ENCODE measurements around the gene CGB3.
"Not testable (repeated sequence)": the region's sequence is repeated elsewhere in the genome, so short reads cannot be mapped to it uniquely, and the experiment has no call there.

The CGB3 gene

GRCh38 chr19:49031642-49032301 is 7.6 kb upstream of the CGB3 start, which contains the start of gene CGB2:
Gene CGB2 (plus strand): TSS chr19:49031890. CDS start chr19:49032096, 206 bp downstream.
- H3K27me3 ChIP-seq (replicated peaks in 2 of 5; ENCODE audit: control insufficient read depth in 4 of 5, insufficient read depth in 5 of 5, low read length in 4 of 5); H3K4me3 ChIP-seq (ENCODE audit: control insufficient read depth in 1 of 7, extremely low read depth in 1 of 7, insufficient read depth in 4 of 7, low read depth in 2 of 7, low read length in 6 of 7); H3K27ac ChIP-seq (ENCODE audit: insufficient read depth in 1 of 2, low read depth in 1 of 2, low read length in 2 of 2, poor library complexity in 1 of 2, severe bottlenecking in 2 of 2); H3K9me3 ChIP-seq (ENCODE audit: control extremely low read depth in 1 of 5, control insufficient read depth in 4 of 5, insufficient read depth in 2 of 5, low read depth in 1 of 5, low read length in 4 of 5); H3K4me1 ChIP-seq (ENCODE audit: control extremely low read depth in 1 of 4, control insufficient read depth in 4 of 4, insufficient read depth in 4 of 4, low read length in 3 of 4); H3K36me3 ChIP-seq (ENCODE audit: control insufficient read depth in 4 of 4, insufficient read depth in 4 of 4, low read length in 3 of 4); POLR2A ChIA-PET: not testable (repeated sequence)
- CTCF ChIA-PET = interaction anchor here (1.0 kb wide), 1 partner anchor 32 kb away, joined by 3 read pairs; no protein-coding TSS in a partner anchor
- peak; percentile 34 to 74 (median 69) for DNase-seq
- 27% methylated on average over 2 of the region's 28 CpGs for WGBS (ENCODE audit: insufficient coverage)

GRCh38 chr19:49030323-49030722 is 6.2 kb upstream of the CGB3 start:
- POLR2A ChIA-PET; H3K4me1 ChIP-seq (ENCODE audit: control extremely low read depth in 1 of 4, control insufficient read depth in 4 of 4, insufficient read depth in 4 of 4, low read length in 3 of 4); DNase-seq; H3K27me3 ChIP-seq (replicated peaks in 2 of 5; ENCODE audit: control insufficient read depth in 4 of 5, insufficient read depth in 5 of 5, low read length in 4 of 5); H3K27ac ChIP-seq (ENCODE audit: insufficient read depth in 1 of 2, low read depth in 1 of 2, low read length in 2 of 2, poor library complexity in 1 of 2, severe bottlenecking in 2 of 2); H3K9me3 ChIP-seq (ENCODE audit: control extremely low read depth in 1 of 5, control insufficient read depth in 4 of 5, insufficient read depth in 2 of 5, low read depth in 1 of 5, low read length in 4 of 5); CTCF ChIA-PET; H3K4me3 ChIP-seq (ENCODE audit: control insufficient read depth in 1 of 7, extremely low read depth in 1 of 7, insufficient read depth in 4 of 7, low read depth in 2 of 7, low read length in 6 of 7); H3K36me3 ChIP-seq (ENCODE audit: control insufficient read depth in 4 of 4, insufficient read depth in 4 of 4, low read length in 3 of 4): not testable (repeated sequence)
- WGBS (ENCODE audit: insufficient coverage) = 100% methylated on average over 1 of the region's 8 CpGs

- POLR2A ChIA-PET; H3K27me3 ChIP-seq (replicated peaks in 2 of 5; ENCODE audit: control insufficient read depth in 4 of 5, insufficient read depth in 5 of 5, low read length in 4 of 5); H3K4me3 ChIP-seq (ENCODE audit: control insufficient read depth in 1 of 7, extremely low read depth in 1 of 7, insufficient read depth in 4 of 7, low read depth in 2 of 7, low read length in 6 of 7); CTCF ChIA-PET; H3K4me1 ChIP-seq (ENCODE audit: control extremely low read depth in 1 of 4, control insufficient read depth in 4 of 4, insufficient read depth in 4 of 4, low read length in 3 of 4); H3K9me3 ChIP-seq (ENCODE audit: control extremely low read depth in 1 of 5, control insufficient read depth in 4 of 5, insufficient read depth in 2 of 5, low read depth in 1 of 5, low read length in 4 of 5); H3K27ac ChIP-seq (ENCODE audit: insufficient read depth in 1 of 2, low read depth in 1 of 2, low read length in 2 of 2, poor library complexity in 1 of 2, severe bottlenecking in 2 of 2); DNase-seq; H3K36me3 ChIP-seq (ENCODE audit: control insufficient read depth in 4 of 4, insufficient read depth in 4 of 4, low read length in 3 of 4): not testable (repeated sequence)
- WGBS (ENCODE audit: insufficient coverage) = 91% methylated on average over 8 of the region's 14 CpGs
These were observed 5.6 kb upstream of the CGB3 start for GRCh38 chr19:49029749-49030148.

DNA sequence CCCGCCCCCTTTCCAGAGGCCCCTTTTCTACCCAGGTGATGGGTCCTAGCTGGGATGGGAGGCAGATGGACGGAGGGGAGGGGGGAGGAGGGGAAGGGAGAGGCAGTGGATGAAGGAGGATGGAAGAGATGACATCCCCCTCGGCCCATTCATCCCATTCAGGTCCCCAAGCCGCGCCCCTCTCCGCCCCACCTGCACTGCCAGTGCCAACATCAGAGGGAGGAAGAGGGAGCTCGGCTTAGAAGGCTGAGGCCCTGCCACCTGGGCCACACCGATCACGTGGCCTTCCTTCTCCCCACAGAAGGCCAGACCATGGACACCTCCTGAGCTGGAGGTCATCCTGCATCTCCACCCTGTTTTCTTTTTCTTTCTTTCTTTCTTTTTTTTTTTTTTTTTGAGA is 4.6 kb upstream of the CGB3 start:
- CTCF ChIA-PET; H3K4me1 ChIP-seq (ENCODE audit: control extremely low read depth in 1 of 4, control insufficient read depth in 4 of 4, insufficient read depth in 4 of 4, low read length in 3 of 4); H3K27me3 ChIP-seq (replicated peaks in 2 of 5; ENCODE audit: control insufficient read depth in 4 of 5, insufficient read depth in 5 of 5, low read length in 4 of 5); H3K27ac ChIP-seq (ENCODE audit: insufficient read depth in 1 of 2, low read depth in 1 of 2, low read length in 2 of 2, poor library complexity in 1 of 2, severe bottlenecking in 2 of 2); POLR2A ChIA-PET; H3K4me3 ChIP-seq (ENCODE audit: control insufficient read depth in 1 of 7, extremely low read depth in 1 of 7, insufficient read depth in 4 of 7, low read depth in 2 of 7, low read length in 6 of 7); DNase-seq; H3K36me3 ChIP-seq (ENCODE audit: control insufficient read depth in 4 of 4, insufficient read depth in 4 of 4, low read length in 3 of 4); H3K9me3 ChIP-seq (ENCODE audit: control extremely low read depth in 1 of 5, control insufficient read depth in 4 of 5, insufficient read depth in 2 of 5, low read depth in 1 of 5, low read length in 4 of 5): not testable (repeated sequence)
- WGBS (ENCODE audit: insufficient coverage) = 94% methylated on average over 3 of the region's 9 CpGs

GRCh38 chr19:49025599-49025998 is 1.5 kb upstream of the CGB3 start:
- H3K4me3 ChIP-seq (ENCODE audit: control insufficient read depth in 1 of 7, extremely low read depth in 1 of 7, insufficient read depth in 4 of 7, low read depth in 2 of 7, low read length in 6 of 7); H3K27ac ChIP-seq (ENCODE audit: insufficient read depth in 1 of 2, low read depth in 1 of 2, low read length in 2 of 2, poor library complexity in 1 of 2, severe bottlenecking in 2 of 2); H3K36me3 ChIP-seq (ENCODE audit: control insufficient read depth in 4 of 4, insufficient read depth in 4 of 4, low read length in 3 of 4); DNase-seq; CTCF ChIA-PET; H3K4me1 ChIP-seq (ENCODE audit: control extremely low read depth in 1 of 4, control insufficient read depth in 4 of 4, insufficient read depth in 4 of 4, low read length in 3 of 4); H3K9me3 ChIP-seq (ENCODE audit: control extremely low read depth in 1 of 5, control insufficient read depth in 4 of 5, insufficient read depth in 2 of 5, low read depth in 1 of 5, low read length in 4 of 5); POLR2A ChIA-PET: not testable (repeated sequence)
- H3K27me3 ChIP-seq (replicated peaks in 2 of 5; ENCODE audit: control insufficient read depth in 4 of 5, insufficient read depth in 5 of 5, low read length in 4 of 5) = peaks cover 0 to 15% (median 4%) of the 10 kb centered on the region in 5 experiments
- 99% methylated on average over 10 of the region's 23 CpGs for WGBS (ENCODE audit: insufficient coverage)

- H3K9me3 ChIP-seq (ENCODE audit: control extremely low read depth in 1 of 5, control insufficient read depth in 4 of 5, insufficient read depth in 2 of 5, low read depth in 1 of 5, low read length in 4 of 5); H3K4me3 ChIP-seq (ENCODE audit: control insufficient read depth in 1 of 7, extremely low read depth in 1 of 7, insufficient read depth in 4 of 7, low read depth in 2 of 7, low read length in 6 of 7); H3K27ac ChIP-seq (ENCODE audit: insufficient read depth in 1 of 2, low read depth in 1 of 2, low read length in 2 of 2, poor library complexity in 1 of 2, severe bottlenecking in 2 of 2); CTCF ChIA-PET; H3K4me1 ChIP-seq (ENCODE audit: control extremely low read depth in 1 of 4, control insufficient read depth in 4 of 4, insufficient read depth in 4 of 4, low read length in 3 of 4); DNase-seq; H3K36me3 ChIP-seq (ENCODE audit: control insufficient read depth in 4 of 4, insufficient read depth in 4 of 4, low read length in 3 of 4); POLR2A ChIA-PET: not testable (repeated sequence)
- no CpG with 5 or more reads among the region's 6 CpGs for WGBS (ENCODE audit: insufficient coverage)
- peaks cover 0 to 20% (median 4%) of the 10 kb centered on the region in 5 experiments for H3K27me3 ChIP-seq (replicated peaks in 2 of 5; ENCODE audit: control insufficient read depth in 4 of 5, insufficient read depth in 5 of 5, low read length in 4 of 5)
These were observed 955 bp upstream of the CGB3 start for GRCh38 chr19:49025088-49025487.

GRCh38 chr19:49022116-49022515 is 2.0 kb downstream of the CGB3 start:
- Histone ChIP-seq H3K27ac (ENCODE audit: insufficient read depth in 1 of 2, low read depth in 1 of 2, low read length in 2 of 2, poor library complexity in 1 of 2, severe bottlenecking in 2 of 2) (no peak overlapping the region), H3K4me1 (ENCODE audit: control extremely low read depth in 1 of 4, control insufficient read depth in 4 of 4, insufficient read depth in 4 of 4, low read length in 3 of 4) (peaks cover 0 to 24% (median 22%) of the 10 kb centered on the region in 4 experiments), H3K36me3 (ENCODE audit: control insufficient read depth in 4 of 4, insufficient read depth in 4 of 4, low read length in 3 of 4) (no peaks in the 10 kb centered on the region), H3K27me3 (replicated peaks in 2 of 5; ENCODE audit: control insufficient read depth in 4 of 5, insufficient read depth in 5 of 5, low read length in 4 of 5) (peaks cover 0 to 43% (median 9%) of the 10 kb centered on the region in 5 experiments), H3K9me3 (ENCODE audit: control extremely low read depth in 1 of 5, control insufficient read depth in 4 of 5, insufficient read depth in 2 of 5, low read depth in 1 of 5, low read length in 4 of 5) (no peaks in the 10 kb centered on the region), H3K4me3 (ENCODE audit: control insufficient read depth in 1 of 7, extremely low read depth in 1 of 7, insufficient read depth in 4 of 7, low read depth in 2 of 7, low read length in 6 of 7) (no peak overlapping the region)
- DNase-seq = no peak
- WGBS (ENCODE audit: insufficient coverage) = 82% methylated on average over 5 of the region's 9 CpGs
- POLR2A ChIA-PET = no interaction called here
- CTCF ChIA-PET = no interaction called here
